GM23338 (cell line): ENCODE data around the gene FARP1.

ENCODE experiments used
- CREB1 ChIP-seq: fragments of 250-450 bp; sonication (Bioruptor Pico); IDR thresholded peaks from 2 replicates; pipeline ENCODE4 v1.5.0; 2020; ENCODE audit warnings: low read depth, mild to moderate bottlenecking, moderate library complexity
- EZH2 ChIP-seq: fragments of 200-600 bp; sonication (generic); IDR thresholded peaks from one replicate; pipeline ENCODE4 v1.8.0; 2017; ENCODE audit warnings: antibody characterized with exemption, mild to moderate bottlenecking, low read depth; ENCODE audit not compliant: unreplicated experiment
- EZH2phosphoT487 ChIP-seq: fragments of 200-600 bp; sonication (generic); IDR thresholded peaks from one replicate; pipeline ENCODE4 v1.8.1; 2018; ENCODE audit warnings: antibody characterized with exemption; ENCODE audit not compliant: unreplicated experiment
- JUNB ChIP-seq: IDR thresholded peaks from one replicate; pipeline ENCODE4 v1.6.1; 2016; ENCODE audit warnings: antibody characterized with exemption; ENCODE audit not compliant: unreplicated experiment
- NANOG ChIP-seq: IDR thresholded peaks from 2 replicates; pipeline ENCODE4 v1.6.1; 2016; ENCODE audit warnings: antibody characterized with exemption, borderline replicate concordance
- POLR2AphosphoS5 ChIP-seq: IDR thresholded peaks from 2 replicates; pipeline ENCODE4 v1.6.1; 2016; ENCODE audit warnings: antibody characterized with exemption, low read depth
- STAT1 ChIP-seq: IDR thresholded peaks from one replicate; pipeline ENCODE4 v1.6.1; 2016; ENCODE audit warnings: antibody characterized with exemption; ENCODE audit not compliant: unreplicated experiment
- ZNF114 ChIP-seq: fragments of 250-450 bp; sonication (Bioruptor Pico); IDR thresholded peaks from 2 replicates; pipeline ENCODE4 v1.5.0; 2020; ENCODE audit warnings: mild to moderate bottlenecking, moderate library complexity
- ZNF331 ChIP-seq: fragments of 250-450 bp; sonication (Bioruptor Pico); IDR thresholded peaks from 2 replicates; pipeline ENCODE4 v1.5.0; 2020; ENCODE audit warnings: low read depth, mild to moderate bottlenecking, moderate library complexity
- TF ChIP-seq, protein P1 (sequence below), 2 experiments: fragments of 200-600 bp in 1 of 2; sonication (generic) in 1 of 2; conservative IDR thresholded peaks; 2 replicates each; pipeline versions ENCODE4 v1.5.1 to v1.6.1; 2016 to 2017; ENCODE audit warnings: antibody characterized with exemption in 2 of 2, low read depth in 2 of 2, mild to moderate bottlenecking in 2 of 2, moderate library complexity in 1 of 2
- TF ChIP-seq, protein P2 (sequence below): IDR thresholded peaks from one replicate; pipeline ENCODE4 v1.6.1; 2018; ENCODE audit warnings: antibody characterized with exemption; ENCODE audit not compliant: unreplicated experiment
- TF ChIP-seq, protein P3 (sequence below): IDR thresholded peaks from 2 replicates; pipeline ENCODE4 v1.6.1; 2016; ENCODE audit warnings: antibody characterized with exemption

DNA sequence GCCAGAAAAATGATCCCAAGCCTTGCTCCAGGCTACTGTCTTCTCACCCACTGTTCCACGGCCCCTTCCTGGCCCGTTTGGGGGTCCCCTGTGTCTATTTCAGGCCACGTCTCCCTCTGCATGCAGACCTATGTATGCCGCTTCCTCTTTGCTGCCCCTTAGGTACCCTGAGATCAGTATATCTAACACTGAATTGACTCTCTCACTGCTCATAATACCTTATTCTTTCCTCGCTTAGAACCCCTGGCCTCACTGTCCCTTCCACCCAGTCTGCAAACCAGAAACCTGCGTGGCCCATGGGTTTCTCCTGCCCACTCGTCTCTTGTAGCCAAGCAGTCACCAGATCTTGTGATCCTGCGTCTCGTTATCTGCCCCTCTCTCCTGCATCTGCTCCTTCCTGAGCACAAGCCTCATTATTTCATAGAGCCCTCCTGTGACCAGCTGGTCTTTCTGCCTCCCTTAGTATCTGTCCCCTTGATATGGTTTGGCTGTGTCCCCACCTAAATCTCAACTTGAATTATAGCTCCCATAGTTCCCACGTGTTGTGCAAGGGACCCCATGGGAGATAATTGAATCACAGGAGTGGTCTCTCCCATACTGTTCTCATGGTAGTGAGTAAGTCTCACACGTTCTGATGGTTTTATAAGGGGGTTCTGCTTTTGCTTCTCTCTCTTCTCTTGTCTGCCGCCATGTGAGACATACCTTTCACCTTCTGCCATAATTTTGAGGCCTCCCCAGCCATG is 143.1 kb downstream of the FARP1 start:
- TF ChIP-seq, protein P1, sequence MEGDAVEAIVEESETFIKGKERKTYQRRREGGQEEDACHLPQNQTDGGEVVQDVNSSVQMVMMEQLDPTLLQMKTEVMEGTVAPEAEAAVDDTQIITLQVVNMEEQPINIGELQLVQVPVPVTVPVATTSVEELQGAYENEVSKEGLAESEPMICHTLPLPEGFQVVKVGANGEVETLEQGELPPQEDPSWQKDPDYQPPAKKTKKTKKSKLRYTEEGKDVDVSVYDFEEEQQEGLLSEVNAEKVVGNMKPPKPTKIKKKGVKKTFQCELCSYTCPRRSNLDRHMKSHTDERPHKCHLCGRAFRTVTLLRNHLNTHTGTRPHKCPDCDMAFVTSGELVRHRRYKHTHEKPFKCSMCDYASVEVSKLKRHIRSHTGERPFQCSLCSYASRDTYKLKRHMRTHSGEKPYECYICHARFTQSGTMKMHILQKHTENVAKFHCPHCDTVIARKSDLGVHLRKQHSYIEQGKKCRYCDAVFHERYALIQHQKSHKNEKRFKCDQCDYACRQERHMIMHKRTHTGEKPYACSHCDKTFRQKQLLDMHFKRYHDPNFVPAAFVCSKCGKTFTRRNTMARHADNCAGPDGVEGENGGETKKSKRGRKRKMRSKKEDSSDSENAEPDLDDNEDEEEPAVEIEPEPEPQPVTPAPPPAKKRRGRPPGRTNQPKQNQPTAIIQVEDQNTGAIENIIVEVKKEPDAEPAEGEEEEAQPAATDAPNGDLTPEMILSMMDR (conservative IDR thresholded peaks at IDR 0.05; ENCODE audit: low read depth in 2 of 2) = no peak
- TF ChIP-seq CREB1 (CRISPR knock-in tag) (no peak), POLR2AphosphoS5 (no peak), EZH2 (no peak), JUNB (no peak), NANOG (no peak), EZH2phosphoT487 (no peak), STAT1 (no peak), ZNF331 (CRISPR knock-in tag) (no peak), ZNF114 (no peak)
- TF ChIP-seq, protein P2, sequence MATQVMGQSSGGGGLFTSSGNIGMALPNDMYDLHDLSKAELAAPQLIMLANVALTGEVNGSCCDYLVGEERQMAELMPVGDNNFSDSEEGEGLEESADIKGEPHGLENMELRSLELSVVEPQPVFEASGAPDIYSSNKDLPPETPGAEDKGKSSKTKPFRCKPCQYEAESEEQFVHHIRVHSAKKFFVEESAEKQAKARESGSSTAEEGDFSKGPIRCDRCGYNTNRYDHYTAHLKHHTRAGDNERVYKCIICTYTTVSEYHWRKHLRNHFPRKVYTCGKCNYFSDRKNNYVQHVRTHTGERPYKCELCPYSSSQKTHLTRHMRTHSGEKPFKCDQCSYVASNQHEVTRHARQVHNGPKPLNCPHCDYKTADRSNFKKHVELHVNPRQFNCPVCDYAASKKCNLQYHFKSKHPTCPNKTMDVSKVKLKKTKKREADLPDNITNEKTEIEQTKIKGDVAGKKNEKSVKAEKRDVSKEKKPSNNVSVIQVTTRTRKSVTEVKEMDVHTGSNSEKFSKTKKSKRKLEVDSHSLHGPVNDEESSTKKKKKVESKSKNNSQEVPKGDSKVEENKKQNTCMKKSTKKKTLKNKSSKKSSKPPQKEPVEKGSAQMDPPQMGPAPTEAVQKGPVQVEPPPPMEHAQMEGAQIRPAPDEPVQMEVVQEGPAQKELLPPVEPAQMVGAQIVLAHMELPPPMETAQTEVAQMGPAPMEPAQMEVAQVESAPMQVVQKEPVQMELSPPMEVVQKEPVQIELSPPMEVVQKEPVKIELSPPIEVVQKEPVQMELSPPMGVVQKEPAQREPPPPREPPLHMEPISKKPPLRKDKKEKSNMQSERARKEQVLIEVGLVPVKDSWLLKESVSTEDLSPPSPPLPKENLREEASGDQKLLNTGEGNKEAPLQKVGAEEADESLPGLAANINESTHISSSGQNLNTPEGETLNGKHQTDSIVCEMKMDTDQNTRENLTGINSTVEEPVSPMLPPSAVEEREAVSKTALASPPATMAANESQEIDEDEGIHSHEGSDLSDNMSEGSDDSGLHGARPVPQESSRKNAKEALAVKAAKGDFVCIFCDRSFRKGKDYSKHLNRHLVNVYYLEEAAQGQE = no peak
- TF ChIP-seq, protein P3, sequence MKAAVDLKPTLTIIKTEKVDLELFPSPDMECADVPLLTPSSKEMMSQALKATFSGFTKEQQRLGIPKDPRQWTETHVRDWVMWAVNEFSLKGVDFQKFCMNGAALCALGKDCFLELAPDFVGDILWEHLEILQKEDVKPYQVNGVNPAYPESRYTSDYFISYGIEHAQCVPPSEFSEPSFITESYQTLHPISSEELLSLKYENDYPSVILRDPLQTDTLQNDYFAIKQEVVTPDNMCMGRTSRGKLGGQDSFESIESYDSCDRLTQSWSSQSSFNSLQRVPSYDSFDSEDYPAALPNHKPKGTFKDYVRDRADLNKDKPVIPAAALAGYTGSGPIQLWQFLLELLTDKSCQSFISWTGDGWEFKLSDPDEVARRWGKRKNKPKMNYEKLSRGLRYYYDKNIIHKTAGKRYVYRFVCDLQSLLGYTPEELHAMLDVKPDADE = no peak
